Inferior parietal cortex (tissue), 1 donor: ENCODE data around the gene ZFAND2A.
"Not testable (repeated sequence)": the region's sequence is repeated elsewhere in the genome, so short reads cannot be mapped to it uniquely, and the experiment has no call there.

Source experiments
- DNase-seq: peaks from one replicate; pipeline ENCODE4 v3.0.0-alpha.2; 2016; ENCODE audit errors: extremely low spot score

Gene ZFAND2A

GRCh38 chr7:1124816-1125602 is 35.0 kb downstream of the ZFAND2A start:
- DNase-seq = no peak

DNA sequence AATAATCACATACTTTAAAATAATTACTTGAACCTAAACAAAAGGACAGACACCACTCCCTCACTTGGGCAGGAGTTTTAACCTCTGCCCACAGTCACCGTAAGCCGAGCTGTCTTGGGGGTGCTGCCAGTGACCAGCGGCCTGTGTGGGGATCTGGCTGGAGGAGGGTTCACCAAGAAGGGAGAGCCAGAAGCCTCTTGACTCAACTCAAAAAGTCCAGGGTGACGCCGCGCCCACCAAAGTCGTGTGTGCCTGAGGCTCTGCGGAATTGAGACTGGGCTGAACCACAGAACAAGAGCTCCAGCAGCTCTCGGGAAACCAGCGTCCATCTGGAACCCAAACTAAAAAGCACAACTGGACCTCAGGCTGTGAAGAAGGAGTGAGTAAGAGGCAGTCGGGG is 35.8 kb downstream of the ZFAND2A start:
- no peak for DNase-seq

DNA sequence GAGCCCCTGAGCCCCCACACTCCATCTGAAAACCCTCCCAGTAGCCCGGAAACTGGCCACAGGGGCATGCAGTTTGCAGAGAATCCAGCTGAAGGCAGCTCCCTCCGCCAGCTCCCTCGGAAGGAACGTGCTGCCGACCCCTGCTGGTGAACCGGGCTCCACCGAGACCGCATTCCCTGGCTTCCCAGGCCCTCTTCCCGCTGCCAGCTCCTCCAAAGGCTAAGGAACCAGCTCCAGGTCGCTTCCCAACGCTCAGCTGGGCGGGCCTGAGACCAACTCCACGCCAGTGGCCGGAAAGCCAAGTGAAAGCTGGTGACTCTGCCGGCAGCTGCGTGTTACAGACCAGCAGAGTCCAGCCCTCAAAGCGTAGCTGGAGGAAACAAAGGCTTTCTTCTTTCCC is 36.3 kb downstream of the ZFAND2A start:
- peak; percentile 51 for DNase-seq

DNA sequence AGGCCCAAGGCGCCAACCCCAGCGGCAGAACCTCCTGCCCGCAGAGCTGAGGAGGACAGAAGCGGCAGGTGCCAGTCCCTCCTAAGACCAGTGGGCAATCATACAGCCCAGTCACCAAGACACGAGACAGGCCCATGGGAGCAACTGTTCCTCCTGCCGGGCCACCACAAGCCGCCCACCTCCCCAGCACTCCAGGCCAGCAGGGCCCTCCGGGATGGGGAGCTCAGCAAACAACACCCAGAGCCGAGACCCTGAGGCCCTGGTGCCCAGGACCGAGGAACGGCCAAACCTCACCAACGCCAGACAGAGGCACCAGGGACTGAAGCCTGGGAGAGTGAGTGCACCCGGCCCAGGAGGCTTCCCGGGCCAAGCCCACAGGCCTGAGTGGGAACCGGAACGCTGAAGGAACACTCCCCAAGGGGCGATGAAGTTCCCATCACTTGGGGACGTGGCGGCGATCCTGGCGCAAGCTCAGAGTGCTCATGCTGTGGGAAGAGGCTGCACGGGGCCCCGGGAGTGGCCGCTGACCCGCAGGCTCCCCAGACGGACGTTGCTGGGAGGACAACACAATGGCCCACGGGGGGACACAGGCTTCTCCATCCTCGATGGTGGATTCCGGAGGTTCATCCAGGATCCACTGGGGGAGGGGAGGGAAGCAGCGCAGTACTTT is 37.0 kb downstream of the ZFAND2A start:
- DNase-seq = no peak

- no peak for DNase-seq
Measured at GRCh38 chr7:1121886-1122831, 37.8 kb downstream of the ZFAND2A start.

- no peak for DNase-seq
Measured at GRCh38 chr7:1121476-1121875, 38.5 kb downstream of the ZFAND2A start.

- DNase-seq = no peak
Measured at GRCh38 chr7:1120791-1121190, 39.2 kb downstream of the ZFAND2A start.

DNA sequence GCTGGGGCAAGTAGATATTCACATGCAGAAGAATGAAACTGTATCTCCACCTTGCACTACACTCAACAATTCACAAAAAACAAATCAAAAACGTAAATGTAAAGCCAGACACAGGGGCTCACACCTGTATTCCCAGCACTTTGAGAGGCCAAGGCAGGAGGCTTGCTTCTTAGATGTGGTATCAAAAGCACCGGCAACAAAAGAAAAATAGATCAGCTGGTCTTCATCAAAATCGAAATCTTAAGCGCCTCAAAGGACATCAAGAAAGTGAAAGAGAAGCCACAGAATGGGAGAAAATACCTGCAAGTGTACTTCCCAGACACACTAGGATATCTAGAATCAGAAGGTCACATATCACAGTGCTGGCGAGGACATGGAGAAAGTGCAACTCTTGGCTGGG is 40.8 kb downstream of the ZFAND2A start:
- no peak for DNase-seq

DNA sequence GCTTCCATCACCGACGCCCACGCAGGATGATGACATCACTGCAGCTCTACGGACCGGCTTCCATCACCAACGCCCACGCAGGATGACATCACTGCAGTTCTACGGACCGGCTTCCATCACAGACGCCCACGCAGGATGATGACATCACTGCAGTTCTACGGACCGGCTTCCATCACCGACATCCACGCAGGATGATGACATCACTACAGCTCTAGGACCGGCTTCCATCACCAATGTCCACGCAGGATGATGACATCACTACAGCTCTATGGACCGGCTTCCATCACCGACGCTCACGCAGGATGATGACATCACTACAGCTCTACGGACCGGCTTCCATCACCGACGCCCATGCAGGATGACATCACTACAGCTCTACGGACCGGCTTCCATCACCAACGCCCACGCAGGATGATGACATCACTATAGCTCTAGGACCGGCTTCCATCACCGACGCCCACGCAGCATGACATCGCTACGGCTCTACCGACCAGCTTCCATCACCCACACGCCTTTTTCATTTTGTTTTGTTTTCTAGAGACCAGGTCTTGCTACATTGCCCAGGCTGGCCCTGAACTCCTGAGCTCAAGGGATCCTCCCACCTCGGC is 42.6 kb downstream of the ZFAND2A start:
- no peak for DNase-seq

DNA sequence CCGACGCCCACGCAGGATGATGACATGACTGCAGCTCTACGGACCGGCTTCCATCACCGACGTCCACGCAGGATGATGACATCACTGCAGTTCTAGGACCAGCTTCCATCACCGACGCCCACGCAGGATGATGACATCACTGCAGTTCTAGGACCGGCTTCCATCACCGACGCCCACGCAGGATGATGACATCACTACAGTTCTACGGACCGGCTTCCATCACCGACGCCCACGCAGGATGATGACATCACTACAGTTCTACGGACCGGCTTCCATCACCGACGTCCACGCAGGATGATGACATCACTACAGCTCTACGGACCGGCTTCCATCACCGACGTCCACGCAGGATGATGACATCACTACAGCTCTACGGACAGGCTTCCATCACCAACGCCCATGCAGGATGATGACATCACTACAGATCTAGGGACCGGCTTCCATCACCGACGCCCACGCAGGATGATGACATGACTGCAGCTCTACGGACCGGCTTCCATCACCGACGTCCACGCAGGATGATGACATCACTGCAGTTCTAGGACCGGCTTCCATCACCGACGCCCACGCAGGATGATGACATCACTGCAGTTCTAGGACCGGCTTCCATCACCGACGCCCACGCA is 43.5 kb downstream of the ZFAND2A start:
- DNase-seq = not testable (repeated sequence)

- DNase-seq = not testable (repeated sequence)
Measured at GRCh38 chr7:1115171-1116045, 44.6 kb downstream of the ZFAND2A start.

- no peak for DNase-seq
Measured at GRCh38 chr7:1114505-1114904, 45.5 kb downstream of the ZFAND2A start.

DNA sequence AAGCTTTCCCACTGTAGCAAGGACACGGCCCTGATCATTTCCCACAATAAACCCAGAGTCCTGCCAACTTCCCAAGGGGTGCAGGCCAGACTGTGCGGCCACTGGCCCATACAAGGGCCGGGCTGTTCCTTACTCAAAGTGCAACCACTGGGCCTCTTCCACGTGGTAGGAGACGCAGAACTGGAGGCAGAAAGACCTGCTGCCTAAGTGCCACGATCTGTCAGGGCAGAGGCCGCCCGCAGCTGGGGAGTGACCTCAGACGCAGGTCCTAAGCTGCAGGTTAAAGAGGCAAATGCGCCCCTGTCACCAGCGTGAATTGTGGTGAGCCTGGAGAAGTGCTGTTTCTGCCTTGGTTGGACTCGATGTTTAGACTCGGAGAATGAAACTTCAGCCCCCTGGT is 45.9 kb downstream of the ZFAND2A start:
- no peak for DNase-seq

DNA sequence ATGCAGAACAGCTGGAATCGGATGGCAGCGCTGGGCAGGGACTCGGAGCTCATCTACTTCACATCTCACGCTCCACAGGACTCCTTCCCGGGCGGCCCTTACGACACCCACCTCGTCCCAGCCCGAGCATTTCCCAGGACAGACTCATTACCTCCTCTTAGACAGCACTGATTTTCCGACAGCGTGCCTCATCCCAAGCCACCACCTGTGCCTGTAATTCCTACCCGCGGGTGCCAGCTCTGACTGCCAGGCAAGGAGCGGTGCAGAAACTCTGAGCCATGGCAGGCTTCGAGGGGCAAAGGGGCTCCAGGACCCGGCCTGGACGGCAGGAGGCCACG is 46.5 kb downstream of the ZFAND2A start:
- no peak for DNase-seq

DNA sequence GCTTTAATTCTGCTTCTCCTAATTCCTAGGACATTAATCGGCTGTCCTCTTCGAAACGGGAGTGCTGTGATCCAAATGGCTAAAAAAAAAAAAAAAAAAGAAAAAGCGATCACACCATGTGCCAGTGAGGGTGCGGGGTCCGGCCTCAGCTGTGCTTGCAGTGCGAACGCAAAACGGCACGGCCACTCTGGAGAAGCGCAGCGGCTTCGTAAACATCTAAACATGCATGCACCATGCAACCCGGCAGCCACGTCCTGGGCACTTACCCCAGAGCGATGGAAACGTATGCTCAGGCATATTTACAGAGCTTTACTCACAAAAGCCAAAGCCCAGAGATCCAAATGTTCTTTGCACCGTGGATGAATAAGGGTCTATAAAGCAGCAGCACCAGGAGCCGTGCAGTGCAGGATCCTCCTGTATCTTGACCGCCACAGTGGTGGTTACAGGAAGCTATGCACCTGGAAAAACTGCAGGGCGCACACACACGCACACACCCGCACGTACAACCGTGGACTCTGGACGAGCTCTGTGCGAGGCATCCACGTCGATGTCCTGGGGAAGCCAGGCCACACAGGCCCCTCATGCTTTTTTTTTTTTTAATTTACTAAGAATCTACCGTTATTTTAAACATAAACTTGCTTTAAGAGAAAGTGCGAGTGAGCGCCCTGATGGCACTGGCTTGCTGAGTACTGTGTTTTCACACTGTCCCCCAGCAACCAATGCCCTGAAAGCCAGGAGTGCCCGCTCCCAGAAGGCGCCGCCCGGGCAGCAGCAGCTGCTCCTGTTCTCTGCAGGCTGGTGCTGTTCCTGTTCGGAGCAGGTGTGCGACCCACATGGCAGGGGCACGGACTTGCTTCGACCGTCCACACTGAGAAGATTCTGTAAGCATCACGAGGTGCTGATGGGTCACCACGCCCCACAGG is 47.1 kb downstream of the ZFAND2A start:
- no peak for DNase-seq

DNA sequence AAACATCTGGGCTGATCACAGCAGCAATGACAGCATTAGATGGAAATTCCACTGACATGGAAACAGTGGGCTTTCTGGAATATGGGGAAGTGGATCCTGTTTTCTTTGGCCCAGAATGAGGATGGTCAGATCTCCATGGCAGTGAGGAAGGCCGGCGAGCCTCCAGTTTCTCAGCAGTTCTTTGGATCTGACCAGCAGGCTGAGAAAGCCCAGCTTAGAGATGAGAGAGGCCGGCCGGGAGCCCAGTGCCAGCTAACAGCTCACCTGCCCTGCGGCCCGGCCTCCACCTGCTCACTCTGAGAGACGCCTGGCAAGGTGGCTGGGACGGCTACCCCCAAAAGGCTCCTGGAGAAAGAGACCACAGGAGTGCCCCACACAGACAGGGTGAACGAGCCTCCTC is 47.9 kb downstream of the ZFAND2A start:
- no peak for DNase-seq

GRCh38 chr7:1111156-1111555 is 48.8 kb downstream of the ZFAND2A start:
- DNase-seq = no peak

DNA sequence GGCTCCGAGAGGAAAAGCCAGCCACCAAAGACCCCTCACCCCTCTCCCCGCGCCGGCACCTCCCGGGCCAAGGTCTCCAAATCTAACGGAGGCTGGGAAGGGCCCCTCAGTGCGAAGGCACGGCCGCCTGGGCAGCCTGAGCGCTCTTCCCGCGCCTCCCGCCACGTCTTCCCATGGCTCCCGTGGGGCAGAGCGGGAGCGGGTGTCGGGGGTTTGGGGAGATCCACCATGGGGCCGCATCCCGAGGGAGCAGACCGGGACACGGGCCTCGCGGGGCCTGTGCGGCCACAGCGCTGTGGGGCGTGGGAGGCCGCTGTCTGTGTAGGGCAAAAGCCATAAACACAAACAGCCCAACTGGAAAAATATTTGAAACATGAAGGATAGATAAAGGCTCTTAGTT is 49.6 kb downstream of the ZFAND2A start:
- DNase-seq = no peak

DNA sequence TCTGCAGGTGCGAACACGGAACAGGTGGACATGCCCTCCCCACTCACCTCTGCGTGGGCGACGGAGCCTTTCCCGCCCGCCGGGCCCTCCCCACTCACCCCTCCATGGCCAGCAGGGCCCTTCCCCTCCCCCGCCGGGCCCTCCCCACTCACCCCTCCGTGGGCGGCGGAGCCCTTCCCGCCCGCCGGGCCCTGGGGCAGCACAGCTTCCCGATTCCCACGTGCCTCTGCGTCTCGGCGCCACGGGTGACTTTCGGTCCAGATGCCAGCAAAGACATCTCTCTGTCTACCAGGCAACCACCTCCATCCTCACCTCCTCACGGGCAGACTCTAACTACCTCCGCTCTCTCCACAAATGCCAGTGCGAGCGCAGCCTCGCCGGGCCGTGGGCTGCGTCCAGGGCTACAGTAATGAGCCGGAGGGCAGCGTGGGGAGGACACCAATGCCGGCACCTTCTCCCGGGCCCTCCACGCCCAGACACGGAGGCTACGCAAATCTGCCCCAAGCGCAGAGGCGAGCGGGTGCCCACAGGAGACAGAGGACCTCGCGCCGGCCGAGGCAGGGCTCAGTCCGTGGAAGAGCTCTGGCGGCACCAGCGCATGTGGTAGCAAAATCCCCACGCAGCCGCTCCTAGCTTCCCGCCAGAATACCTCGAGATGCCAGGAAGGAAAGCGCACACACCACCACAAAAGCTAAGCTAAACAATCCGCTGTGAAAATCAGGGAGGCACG is 50.2 kb downstream of the ZFAND2A start:
- no peak for DNase-seq
